Lower leg skin (tissue), 3 donors: ENCODE measurements around the gene RWDD1.

Source experiments
- CTCF ChIP-seq, 3 donors: fragments of 450-650 bp; IDR thresholded peaks; one replicate each; pipeline ENCODE4 v1.5.1; 2016; ENCODE audit warnings: antibody characterized with exemption in 3 of 3, mild to moderate bottlenecking in 3 of 3, moderate library complexity in 2 of 3
- POLR2A ChIP-seq, 2 donors: fragments of 450-650 bp; IDR thresholded peaks; one replicate each; pipeline ENCODE4 v1.6.1; 2016 to 2017; ENCODE audit warnings: antibody characterized with exemption in 2 of 2, mild to moderate bottlenecking in 1 of 2, moderate library complexity in 1 of 2

GRCh38 chr6:116557893-116558292, 13.4 kb upstream of the RWDD1 start:
- TF ChIP-seq CTCF (IDR thresholded peaks at IDR 0.05) (no peak), POLR2A (IDR thresholded peaks at IDR 0.05) (no peak)
